Glutamatergic neuron (in vitro differentiated cells): Measurements from ENCODE around the gene MED10. TPM values are rescaled to one million over a fixed set of nuclear protein-coding genes. Genes with fewer than 3 reads are reported as not detected.
A peak's percentile ranks its signal among the peaks of the same experiment; 100 is the strongest.

Experiments
- DNase-seq: peaks from one replicate; pipeline ENCODE4 v3.0.0; 2022
- H3K27ac Mint-ChIP-seq: one replicate; pipeline ENCODE4 v1.8.0; 2020; ENCODE audit warnings: mild to moderate bottlenecking, mixed read lengths, inconsistent platforms; ENCODE audit not compliant: unreplicated experiment
- H3K27me3 Mint-ChIP-seq: one replicate; pipeline ENCODE4 v1.8.0; 2020; ENCODE audit warnings: mild to moderate bottlenecking, moderate library complexity, mixed read lengths, inconsistent platforms; ENCODE audit not compliant: unreplicated experiment
- H3K36me3 Mint-ChIP-seq: one replicate; pipeline ENCODE4 v1.8.0; 2020; ENCODE audit warnings: mild to moderate bottlenecking, mixed read lengths, inconsistent platforms; ENCODE audit not compliant: unreplicated experiment
- H3K4me1 Mint-ChIP-seq: one replicate; pipeline ENCODE4 v1.8.0; 2020; ENCODE audit warnings: mild to moderate bottlenecking, low read depth, mixed read lengths, inconsistent platforms; ENCODE audit not compliant: unreplicated experiment
- H3K4me3 Mint-ChIP-seq: one replicate; pipeline ENCODE4 v1.8.0; 2020; ENCODE audit warnings: mild to moderate bottlenecking, mixed read lengths, inconsistent platforms; ENCODE audit not compliant: unreplicated experiment
- H3K9me3 Mint-ChIP-seq: one replicate; pipeline ENCODE4 v1.8.0; 2020; ENCODE audit warnings: mild to moderate bottlenecking, moderate library complexity, mixed read lengths, inconsistent platforms; ENCODE audit not compliant: unreplicated experiment
- CTCF ChIP-seq: fragments of 200-600 bp; sonication (generic); IDR thresholded peaks from one replicate; pipeline ENCODE4 v1.5.0; 2021; ENCODE audit not compliant: partially characterized antibody, unreplicated experiment
- long read RNA-seq: library from polyadenylated mRNA; unstranded; transcript quantifications from one replicate; pipeline ENCODE4 v2.0.0, GENCODE V29; 2020; ENCODE audit not compliant: unreplicated experiment
- total RNA-seq: library from RNA; stranded (reverse); fragmentation: NEBNext Ultra II Directional; extraction: Animal tissue kit (Norgen Biotek cat#: 25700); gene quantifications from one replicate; pipeline ENCODE4 v1.2.1, GENCODE V29; 2021; ENCODE audit not compliant: unreplicated experiment

Gene MED10
- 28.4 TPM for total RNA-seq
- long read RNA-seq, transcript MED10-201 (4 exons, 1,141 nt) = major isoform, 27 of 31 reads
- long read RNA-seq, partial matches to known transcripts = 0 of 31 reads
- long read RNA-seq, other reads (novel, unspliced or antisense) = 2 of 31 reads

GRCh38 chr5:6377905-6378765 lies at the start of gene MED10:
Gene MED10 (minus strand): TSS chr5:6378547. CDS start chr5:6378483, 64 bp downstream.
- Mint-ChIP-seq H3K9me3 (peaks cover 10% of the 10 kb centered on the region), H3K27me3 (peaks cover 6% of the 10 kb centered on the region), H3K4me3 (peak within 1 kb of the TSS; percentile 97), H3K36me3 (peaks cover 6% of the 10 kb centered on the region), H3K27ac (peak within 1 kb of the TSS; percentile 90), H3K4me1 (peaks cover 6% of the 10 kb centered on the region)
- peak; percentile 96 for DNase-seq
- TF ChIP-seq CTCF = no peak

DNA sequence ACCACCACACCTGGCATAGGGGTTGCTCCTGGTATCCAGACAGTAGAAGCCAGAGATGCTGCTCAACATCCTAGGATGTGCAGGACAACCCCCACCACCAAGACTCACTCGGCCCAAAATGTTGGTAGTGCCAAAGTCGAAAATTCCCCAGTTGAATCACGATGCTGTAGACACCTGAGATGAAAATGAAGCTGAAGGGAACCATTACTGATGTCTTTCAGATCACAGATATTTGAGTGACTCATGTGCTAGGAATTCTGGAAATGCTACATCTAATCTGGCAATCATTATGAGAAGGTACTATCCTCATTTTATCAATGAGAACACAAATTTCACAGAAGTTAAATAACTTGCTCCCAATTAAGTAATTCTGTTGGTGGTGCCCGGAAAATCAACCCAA lies 49.3 kb upstream of the MED10 start:
- H3K9me3 Mint-ChIP-seq = no peaks in the 10 kb centered on the region
- H3K27ac Mint-ChIP-seq = no peak overlapping the region
- H3K36me3 Mint-ChIP-seq = peaks cover 11% of the 10 kb centered on the region
- H3K4me3 Mint-ChIP-seq = no peak overlapping the region
- no peak for DNase-seq
- H3K4me1 Mint-ChIP-seq = no peaks in the 10 kb centered on the region
- TF ChIP-seq CTCF = no peak
- no peaks in the 10 kb centered on the region for H3K27me3 Mint-ChIP-seq

- Mint-ChIP-seq H3K27me3 (peaks cover 3% of the 10 kb centered on the region), H3K4me3 (no peak overlapping the region), H3K27ac (no peak overlapping the region), H3K9me3 (no peaks in the 10 kb centered on the region), H3K36me3 (peaks cover 11% of the 10 kb centered on the region), H3K4me1 (no peaks in the 10 kb centered on the region)
- no peak for TF ChIP-seq CTCF
- no peak for DNase-seq
Measured at GRCh38 chr5:6424700-6425099, 46.4 kb upstream of the MED10 start.

DNA sequence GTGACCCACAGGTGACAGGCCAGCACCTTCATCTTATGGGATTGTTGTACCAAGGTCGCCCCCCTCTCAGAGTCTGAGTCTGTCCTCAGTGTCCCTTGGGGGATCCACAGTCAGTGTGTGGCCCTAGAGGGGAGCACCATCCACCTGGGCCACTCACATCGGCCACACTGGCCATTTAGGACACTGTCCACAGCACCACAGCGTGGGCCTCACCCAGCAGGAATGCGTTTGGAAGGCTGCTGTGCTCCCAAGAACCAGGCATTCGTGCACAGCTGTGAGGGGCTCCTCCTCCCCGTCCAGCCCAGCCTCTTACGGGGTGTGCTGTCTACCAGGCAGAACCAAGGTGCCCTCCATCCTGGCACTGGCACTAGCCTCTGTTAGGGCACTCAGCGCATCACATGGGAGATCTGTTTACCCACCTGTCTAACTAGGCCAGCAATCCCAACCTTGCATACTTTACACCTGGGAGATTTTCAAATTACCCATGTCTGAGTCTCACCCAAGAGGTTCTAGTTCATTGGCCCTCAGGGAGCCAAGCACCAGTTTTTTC lies 45.8 kb upstream of the MED10 start:
- H3K4me3 Mint-ChIP-seq = no peak overlapping the region
- H3K36me3 Mint-ChIP-seq = peaks cover 9% of the 10 kb centered on the region
- TF ChIP-seq CTCF = no peak
- H3K9me3 Mint-ChIP-seq = no peaks in the 10 kb centered on the region
- no peaks in the 10 kb centered on the region for H3K4me1 Mint-ChIP-seq
- peaks cover 3% of the 10 kb centered on the region for H3K27me3 Mint-ChIP-seq
- DNase-seq = no peak
- no peak overlapping the region for H3K27ac Mint-ChIP-seq
